ENCODE measurements around the gene RAPGEF5.

GRCh38 chr7:22176791-22177412, 180.1 kb downstream of the RAPGEF5 start:
- no peak for TF ChIP-seq NFYB (IDR thresholded peaks at IDR 0.05; ENCODE audit: insufficient read depth, low read depth, low read length)
- TF ChIP-seq SP1 (IDR thresholded peaks at IDR 0.05; ENCODE audit: low read depth, low read length): no peak

Data from GM12878 (cell line).